Measurements from ENCODE around the gene RHOH.

RHOH gene

DNA sequence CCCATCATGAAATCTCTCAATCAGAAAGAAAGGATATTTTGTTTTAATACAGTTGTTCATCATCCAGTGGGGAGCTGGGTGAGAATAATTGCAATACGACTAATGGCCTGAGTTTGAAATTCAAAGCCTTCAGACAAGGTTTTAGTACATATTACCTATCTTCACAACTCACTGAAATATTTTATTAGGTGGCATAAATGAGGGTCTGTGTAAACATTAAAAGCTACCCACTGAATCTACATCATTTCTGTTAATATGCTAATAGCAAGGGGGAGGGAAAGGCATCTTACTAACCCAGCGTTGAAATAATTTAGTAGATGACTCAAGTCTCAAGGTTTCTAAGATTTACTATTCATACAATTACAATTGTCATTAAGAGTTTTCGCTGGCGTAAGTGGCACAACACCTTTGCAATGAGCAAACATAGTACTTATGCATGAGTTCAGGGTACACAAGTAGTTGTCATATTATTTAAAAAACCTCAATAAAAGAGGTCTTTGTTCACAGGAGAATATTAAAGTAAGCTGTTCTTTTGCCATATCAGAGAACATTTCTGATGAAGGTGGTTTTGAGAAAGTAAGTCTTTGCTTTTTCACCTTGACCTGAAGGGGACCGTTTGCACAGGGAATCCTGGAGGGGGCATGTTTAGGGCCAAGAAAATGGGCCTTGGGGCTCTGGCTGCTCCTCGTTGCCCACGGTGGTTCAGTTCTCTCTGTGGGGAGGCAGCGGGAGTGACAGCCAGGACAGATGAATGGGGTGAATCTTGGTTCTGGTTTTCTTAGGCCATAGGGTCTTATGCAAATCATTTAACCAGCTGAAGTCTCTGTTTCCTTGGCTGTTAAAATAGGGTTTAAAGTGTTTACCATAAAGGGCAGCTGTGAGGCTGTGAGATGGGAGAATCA is 4.5 kb upstream of the RHOH start:
- TF ChIP-seq JUND (IDR thresholded peaks at IDR 0.05; ENCODE audit: low read depth), result no peak
- peak in 1 of 2 experiments; percentile 59 for DNase-seq (ENCODE audit: low read depth in 1 of 2, low spot score in 1 of 2)
- in situ Hi-C loops (cut with HindIII; ENCODE audit: low pct_unique_long_range_greater_than_20kb, low sequenced_read_pairs), result no loop called here

DNA sequence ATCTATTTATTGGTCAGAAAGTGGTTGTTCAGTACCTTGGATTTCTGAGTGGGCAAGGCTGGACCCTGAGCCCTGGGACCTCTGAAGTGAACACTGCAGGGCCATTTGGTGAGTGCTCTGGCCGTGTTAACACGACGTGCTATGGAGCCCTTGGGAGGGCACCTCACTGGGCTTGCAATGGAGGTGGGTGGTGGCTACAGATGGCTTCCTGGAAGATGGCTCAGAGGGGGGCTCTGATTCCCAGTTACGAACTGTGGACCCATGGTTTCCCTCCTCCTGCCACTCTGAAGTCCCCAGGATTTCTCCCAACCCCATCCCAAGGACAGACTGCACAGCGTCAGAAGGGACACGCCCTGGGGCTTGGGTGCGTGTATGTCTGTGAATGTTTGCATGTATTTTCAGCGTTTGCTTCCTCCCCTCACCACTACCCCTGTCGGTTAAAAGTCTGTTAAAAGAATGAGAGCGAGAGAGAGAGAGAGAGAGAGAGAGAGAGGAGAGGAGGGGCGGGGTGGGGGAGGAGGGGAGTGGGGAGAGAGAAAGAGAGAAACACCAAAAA is 3.7 kb upstream of the RHOH start:
- in situ Hi-C loops (cut with HindIII; ENCODE audit: low pct_unique_long_range_greater_than_20kb, low sequenced_read_pairs), result no loop called here
- DNase-seq (ENCODE audit: low read depth in 1 of 2, low spot score in 1 of 2), result peak in 1 of 2 experiments; percentile 89
- no peak for TF ChIP-seq JUND (IDR thresholded peaks at IDR 0.05; ENCODE audit: low read depth)

DNA sequence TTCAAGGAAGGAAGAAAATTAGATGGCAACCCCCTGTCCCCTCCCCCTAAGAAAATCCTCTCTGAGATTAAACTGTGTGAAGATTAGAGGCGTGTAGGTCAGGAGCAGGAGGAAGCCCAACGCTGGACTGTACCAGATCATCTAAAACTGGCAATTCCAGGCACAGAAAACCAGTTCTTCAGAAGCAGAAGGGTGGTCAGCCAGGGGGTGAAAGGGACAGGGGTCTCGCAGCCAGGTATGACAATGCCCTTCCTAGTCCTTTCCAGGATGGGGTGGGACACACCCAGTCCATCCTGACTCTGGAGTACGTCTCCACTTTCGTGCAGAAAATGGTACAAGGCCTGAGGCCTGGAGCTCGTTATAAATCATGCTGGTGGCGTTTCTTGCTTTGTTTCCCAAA is 3.3 kb upstream of the RHOH start:
- DNase-seq (ENCODE audit: low read depth in 1 of 2, low spot score in 1 of 2), result no peak

DNA sequence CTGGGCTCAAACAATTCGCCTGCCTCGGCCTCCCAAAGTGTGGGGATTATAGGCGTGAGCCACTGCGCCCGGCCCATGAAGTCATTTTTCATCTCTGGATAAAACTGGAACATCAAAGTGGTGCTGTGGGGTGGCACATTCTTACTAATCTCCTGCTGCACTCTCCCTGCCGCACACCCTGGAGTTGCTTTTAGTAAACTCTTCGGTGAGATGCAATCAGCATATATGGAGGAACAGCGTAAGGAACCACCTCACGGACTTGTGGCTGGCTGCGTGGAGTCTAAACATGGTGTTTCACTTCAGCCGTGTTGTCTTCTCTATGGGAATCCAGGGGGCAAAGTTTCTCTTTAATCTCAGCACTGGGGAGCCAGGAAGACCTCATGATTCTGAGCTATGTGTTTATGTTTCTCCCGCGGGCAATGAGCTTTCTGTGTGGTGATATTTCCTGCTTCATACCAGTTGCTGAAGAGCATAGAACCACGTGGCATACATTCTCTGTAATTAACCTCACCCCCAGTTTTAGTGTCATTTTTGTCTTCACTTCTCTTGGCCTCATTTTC is 2.1 kb upstream of the RHOH start:
- DNase-seq (ENCODE audit: low read depth in 1 of 2, low spot score in 1 of 2), result peak in 1 of 2 experiments; percentile 86
- TF ChIP-seq JUND (IDR thresholded peaks at IDR 0.05; ENCODE audit: low read depth), result no peak
- in situ Hi-C loops (cut with HindIII; ENCODE audit: low pct_unique_long_range_greater_than_20kb, low sequenced_read_pairs), result no loop called here

More for the DNA sequence above, 3.3 kb upstream of the RHOH start:
- in situ Hi-C loops (cut with HindIII; ENCODE audit: low pct_unique_long_range_greater_than_20kb, low sequenced_read_pairs), result no loop called here
- no peak for TF ChIP-seq JUND (IDR thresholded peaks at IDR 0.05; ENCODE audit: low read depth)

DNA sequence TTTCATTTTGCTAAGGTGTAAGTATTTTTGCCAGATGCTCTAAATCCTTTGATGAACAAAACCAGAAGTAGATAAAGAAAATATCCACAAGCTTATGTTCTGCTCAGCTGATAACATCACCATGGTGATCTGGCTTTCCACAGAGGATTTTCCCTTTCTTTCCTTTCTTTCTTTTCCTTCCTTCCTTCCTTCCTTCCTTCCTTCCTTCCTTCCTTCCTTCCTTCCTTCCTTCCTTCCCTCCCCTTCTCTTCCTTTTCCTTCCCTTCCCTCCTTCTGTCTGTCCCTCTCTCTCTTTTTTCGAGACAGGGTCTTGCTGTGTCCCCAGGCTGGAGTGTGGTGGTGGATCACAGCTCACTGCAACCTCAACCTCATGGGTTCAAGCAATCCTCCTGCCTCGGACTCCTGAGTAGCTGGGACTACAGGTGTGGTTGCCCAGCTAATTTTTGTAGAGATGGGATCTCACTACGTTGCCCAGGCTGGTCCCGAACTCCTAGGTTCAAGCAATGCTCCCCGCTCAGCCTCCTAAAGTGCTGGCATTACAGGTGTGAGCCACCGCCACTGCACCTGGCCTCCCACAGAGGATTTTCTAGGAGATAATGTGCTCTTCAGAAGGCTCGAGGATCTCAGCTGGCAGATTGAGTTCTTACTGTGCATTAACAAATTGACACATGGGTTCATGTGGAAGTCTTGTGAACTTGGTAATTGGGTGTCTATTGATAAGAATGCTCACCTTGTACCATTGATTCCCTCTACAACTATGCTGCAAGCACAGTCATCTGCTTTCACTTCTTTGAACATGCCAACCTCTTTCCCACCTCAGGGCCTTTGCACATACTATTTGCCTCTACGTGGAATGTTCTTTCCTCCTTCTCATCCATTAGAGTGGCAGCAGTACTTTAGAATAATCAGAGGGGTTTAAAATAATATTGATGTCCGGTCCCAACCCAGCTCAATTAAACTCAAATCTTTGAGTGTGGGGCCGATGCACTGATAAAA is 1.4 kb upstream of the RHOH start:
- no peak for DNase-seq (ENCODE audit: low read depth in 1 of 2, low spot score in 1 of 2)
- TF ChIP-seq JUND (IDR thresholded peaks at IDR 0.05; ENCODE audit: low read depth), result no peak
- in situ Hi-C loops (cut with HindIII; ENCODE audit: low pct_unique_long_range_greater_than_20kb, low sequenced_read_pairs), result no loop called here

DNA sequence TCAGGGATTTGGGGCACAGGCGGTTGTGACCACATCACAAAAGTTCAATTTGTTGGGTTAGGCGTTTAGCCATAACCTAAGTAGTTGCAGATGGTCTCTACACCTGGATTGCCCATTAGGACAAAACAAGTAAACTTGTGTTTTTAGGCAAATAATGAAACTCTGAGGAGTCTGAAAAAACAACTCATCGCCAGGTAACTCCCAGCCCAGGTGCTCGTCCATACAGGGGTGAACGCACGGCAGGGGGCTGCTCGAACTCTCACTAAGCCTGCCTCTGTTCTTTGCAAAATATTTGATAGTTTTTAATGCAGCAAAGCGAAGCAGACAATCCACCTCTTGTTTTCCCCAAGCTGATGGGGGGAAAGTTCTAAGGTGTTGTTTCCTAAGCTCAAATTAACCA is 559 bp upstream of the RHOH start:
- no peak for DNase-seq (ENCODE audit: low read depth in 1 of 2, low spot score in 1 of 2)
- TF ChIP-seq JUND (IDR thresholded peaks at IDR 0.05; ENCODE audit: low read depth), result no peak
- in situ Hi-C loops (cut with HindIII; ENCODE audit: low pct_unique_long_range_greater_than_20kb, low sequenced_read_pairs), result no loop called here

GRCh38 chr4:40197879-40198689 is 1.3 kb downstream of the RHOH start:
- in situ Hi-C loops (cut with HindIII; ENCODE audit: low pct_unique_long_range_greater_than_20kb, low sequenced_read_pairs), result no loop called here
- DNase-seq (ENCODE audit: low read depth in 1 of 2, low spot score in 1 of 2), result peak in 1 of 2 experiments; percentile 68
- no peak for TF ChIP-seq JUND (IDR thresholded peaks at IDR 0.05; ENCODE audit: low read depth)

DNA sequence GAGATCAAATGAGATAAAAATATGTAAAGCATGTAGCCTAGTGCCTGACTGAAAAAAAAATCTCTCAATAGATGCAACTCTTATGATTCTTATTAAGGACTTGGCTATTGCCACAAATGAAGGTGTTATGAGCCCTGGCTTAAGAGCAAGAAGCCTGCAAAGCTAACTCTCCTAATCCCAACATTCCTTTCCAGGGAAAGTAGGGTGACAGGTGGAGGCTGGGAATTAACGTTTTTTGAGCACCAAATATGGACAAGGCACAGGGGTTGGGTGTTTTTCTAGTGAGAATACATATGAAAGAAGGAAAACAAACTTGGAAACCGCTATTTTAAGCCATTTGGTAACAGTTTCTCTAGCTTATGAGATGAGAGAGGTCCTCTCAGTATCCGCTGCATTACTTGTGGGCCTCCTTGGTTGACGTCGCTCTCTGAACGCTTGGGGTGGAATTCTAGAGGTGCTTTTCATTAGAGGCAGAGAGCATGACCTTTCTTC is 2.4 kb downstream of the RHOH start:
- no peak for TF ChIP-seq JUND (IDR thresholded peaks at IDR 0.05; ENCODE audit: low read depth)
- in situ Hi-C loops (cut with HindIII; ENCODE audit: low pct_unique_long_range_greater_than_20kb, low sequenced_read_pairs), result no loop called here
- DNase-seq (ENCODE audit: low read depth in 1 of 2, low spot score in 1 of 2), result no peak

GRCh38 chr4:40199999-40200874 is 3.4 kb downstream of the RHOH start:
- peak in 1 of 2 experiments; percentile 39 for DNase-seq (ENCODE audit: low read depth in 1 of 2, low spot score in 1 of 2)
- no peak for TF ChIP-seq JUND (IDR thresholded peaks at IDR 0.05; ENCODE audit: low read depth)
- in situ Hi-C loops (cut with HindIII; ENCODE audit: low pct_unique_long_range_greater_than_20kb, low sequenced_read_pairs), result no loop called here
